Measurements from ENCODE around the gene PLCG1. TPM values are rescaled to one million over a fixed set of nuclear protein-coding genes. Genes with fewer than 3 reads are reported as not detected.
A peak's percentile ranks its signal among the peaks of the same experiment; 100 is the strongest.

Gene PLCG1
- total RNA-seq, 1 experiment from 2014 or later = 64.1 TPM

DNA sequence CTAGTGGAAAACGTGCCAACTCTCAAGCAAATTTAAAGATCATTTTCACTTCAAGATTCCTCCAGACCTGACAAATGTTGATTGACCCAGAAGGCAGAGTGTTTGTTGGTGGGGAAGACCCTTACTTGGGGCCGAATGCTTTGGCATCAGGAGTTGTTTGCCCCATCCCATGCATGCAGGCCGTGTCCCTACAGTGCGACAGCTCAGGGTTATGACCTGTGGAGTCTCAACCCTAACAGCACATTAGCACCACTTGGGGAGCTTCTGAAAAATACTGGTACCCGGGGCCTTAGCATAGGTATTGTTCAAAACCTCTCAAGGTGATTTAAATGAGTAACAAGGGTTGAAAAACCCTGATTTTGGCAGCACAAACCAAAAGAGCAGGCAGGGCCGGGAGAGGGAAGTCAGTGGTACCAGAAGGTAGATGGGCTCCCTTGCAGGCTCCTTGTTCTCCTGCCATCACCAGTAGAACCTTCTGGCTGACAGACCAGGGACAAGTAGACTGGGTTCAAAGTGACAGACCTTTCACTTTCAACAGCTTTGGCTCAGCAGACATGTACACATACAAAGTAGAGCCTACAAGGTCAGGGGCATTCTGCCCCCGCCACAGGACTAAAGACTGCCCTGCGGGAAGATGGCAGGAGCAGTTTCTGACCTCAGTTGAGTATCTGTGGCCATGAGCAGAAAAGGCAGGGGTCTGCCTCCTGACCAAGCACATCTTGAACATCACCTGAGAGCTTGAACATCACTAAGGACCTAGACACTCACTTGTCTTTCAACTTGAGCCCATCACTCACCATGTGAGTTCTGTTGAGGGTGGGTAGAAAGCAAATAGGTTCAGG is 39.6 kb downstream of the PLCG1 start:
- no peaks in the 10 kb centered on the region for H3F3A ChIP-seq (ENCODE audit: insufficient read depth, low read depth)
- H3K36me3 ChIP-seq (ENCODE audit: low read depth) = 0 out of 2 replicates have a peak, but pooled peaks cover 6% of the 10 kb centered on the region

DNA sequence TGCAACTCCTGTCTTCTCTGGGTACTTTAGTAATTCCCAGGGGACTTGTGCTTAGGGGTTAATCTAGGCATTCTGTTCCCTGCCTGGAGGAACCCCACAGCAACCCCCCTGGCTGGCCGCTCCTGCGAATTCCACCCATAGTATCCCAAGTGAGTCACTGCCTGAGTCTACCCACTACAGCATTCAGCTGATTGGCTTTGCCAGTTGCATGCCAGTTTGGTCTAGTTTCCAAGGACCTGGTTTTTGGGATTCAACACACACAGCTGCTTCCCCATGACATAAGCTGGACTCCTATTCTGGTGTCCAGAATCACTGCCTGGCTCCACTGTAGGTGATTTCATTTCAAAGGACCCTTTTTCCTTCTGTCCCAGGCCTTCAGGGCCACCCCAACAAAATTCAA is 40.3 kb downstream of the PLCG1 start:
- CTCF ChIA-PET = interaction anchor here (1.5 kb wide), 1 partner anchor 163 kb away, joined by 7 read pairs; the partner anchor contains the start of gene LPIN3
- TF ChIP-seq EZH2 (IDR thresholded peaks at IDR 0.05; ENCODE audit: low read depth) = no peak
- TF ChIP-seq, protein P1, sequence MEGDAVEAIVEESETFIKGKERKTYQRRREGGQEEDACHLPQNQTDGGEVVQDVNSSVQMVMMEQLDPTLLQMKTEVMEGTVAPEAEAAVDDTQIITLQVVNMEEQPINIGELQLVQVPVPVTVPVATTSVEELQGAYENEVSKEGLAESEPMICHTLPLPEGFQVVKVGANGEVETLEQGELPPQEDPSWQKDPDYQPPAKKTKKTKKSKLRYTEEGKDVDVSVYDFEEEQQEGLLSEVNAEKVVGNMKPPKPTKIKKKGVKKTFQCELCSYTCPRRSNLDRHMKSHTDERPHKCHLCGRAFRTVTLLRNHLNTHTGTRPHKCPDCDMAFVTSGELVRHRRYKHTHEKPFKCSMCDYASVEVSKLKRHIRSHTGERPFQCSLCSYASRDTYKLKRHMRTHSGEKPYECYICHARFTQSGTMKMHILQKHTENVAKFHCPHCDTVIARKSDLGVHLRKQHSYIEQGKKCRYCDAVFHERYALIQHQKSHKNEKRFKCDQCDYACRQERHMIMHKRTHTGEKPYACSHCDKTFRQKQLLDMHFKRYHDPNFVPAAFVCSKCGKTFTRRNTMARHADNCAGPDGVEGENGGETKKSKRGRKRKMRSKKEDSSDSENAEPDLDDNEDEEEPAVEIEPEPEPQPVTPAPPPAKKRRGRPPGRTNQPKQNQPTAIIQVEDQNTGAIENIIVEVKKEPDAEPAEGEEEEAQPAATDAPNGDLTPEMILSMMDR (conservative IDR thresholded peaks at IDR 0.05) = no peak
- Histone ChIP-seq H3F3A (ENCODE audit: insufficient read depth, low read depth) (no peaks in the 10 kb centered on the region), H3K4me1 (replicated peaks; ENCODE audit: insufficient read depth) (peaks cover 11% of the 10 kb centered on the region), H3K4me2 (no peak overlapping the region), H3K36me3 (ENCODE audit: low read depth) (0 out of 2 replicates have a peak, but pooled peaks cover 6% of the 10 kb centered on the region), H3K27ac (no peak overlapping the region), H4K20me1 (ENCODE audit: insufficient read depth) (no peaks in the 10 kb centered on the region), H2AFZ (no peak overlapping the region), H3K9me2 (ENCODE audit: insufficient read depth) (no peaks in the 10 kb centered on the region), H3K79me2 (ENCODE audit: low read depth) (no peaks in the 10 kb centered on the region), H3K9me3 (ENCODE audit: insufficient read depth, low read depth) (no peaks in the 10 kb centered on the region), H3K27me3 (ENCODE audit: insufficient read depth, low read depth) (no peaks in the 10 kb centered on the region), H3K4me3 (no peak overlapping the region)
- intact Hi-C loops (cut with micrococcal nuclease; ENCODE audit: unreplicated experiment) = loop anchor here (10.0 kb wide), 1 partner anchor 227 kb away; no protein-coding TSS in a partner anchor
- no TSS peak for BruUV-seq (replicated peaks)
- peak; percentile 58 to 65 for DNase-seq
- POLR2A ChIA-PET (ENCODE audit: unreplicated experiment) = interaction anchor here (0.6 kb wide), 1 partner anchor 152 kb away, joined by 3 read pairs; no protein-coding TSS in a partner anchor

More for the DNA sequence above, 39.6 kb downstream of the PLCG1 start:
- no peak overlapping the region for H2AFZ ChIP-seq
- POLR2A ChIA-PET (ENCODE audit: unreplicated experiment) = no interaction called here
- intact Hi-C loops (cut with micrococcal nuclease; ENCODE audit: unreplicated experiment) = loop anchor here (10.0 kb wide), 1 partner anchor 228 kb away; no protein-coding TSS in a partner anchor
- H4K20me1 ChIP-seq (ENCODE audit: insufficient read depth) = no peaks in the 10 kb centered on the region
- H3K79me2 ChIP-seq (ENCODE audit: low read depth) = no peaks in the 10 kb centered on the region
- no peaks in the 10 kb centered on the region for H3K27me3 ChIP-seq (ENCODE audit: insufficient read depth, low read depth)
- H3K4me3 ChIP-seq = no peak overlapping the region
- CTCF ChIA-PET = interaction anchor here (1.5 kb wide), 1 partner anchor 164 kb away, joined by 7 read pairs; the partner anchor contains the start of gene LPIN3
- H3K9me2 ChIP-seq (ENCODE audit: insufficient read depth) = no peaks in the 10 kb centered on the region
- H3K9me3 ChIP-seq (ENCODE audit: insufficient read depth, low read depth) = no peaks in the 10 kb centered on the region
- TF ChIP-seq, protein P1 (conservative IDR thresholded peaks at IDR 0.05) = no peak
- no peak for TF ChIP-seq EZH2 (IDR thresholded peaks at IDR 0.05; ENCODE audit: low read depth)
- DNase-seq = no peak
- no peak overlapping the region for H3K27ac ChIP-seq
- BruUV-seq (replicated peaks) = no TSS peak
- peaks cover 11% of the 10 kb centered on the region for H3K4me1 ChIP-seq (replicated peaks; ENCODE audit: insufficient read depth)
- H3K4me2 ChIP-seq = no peak overlapping the region

DNA sequence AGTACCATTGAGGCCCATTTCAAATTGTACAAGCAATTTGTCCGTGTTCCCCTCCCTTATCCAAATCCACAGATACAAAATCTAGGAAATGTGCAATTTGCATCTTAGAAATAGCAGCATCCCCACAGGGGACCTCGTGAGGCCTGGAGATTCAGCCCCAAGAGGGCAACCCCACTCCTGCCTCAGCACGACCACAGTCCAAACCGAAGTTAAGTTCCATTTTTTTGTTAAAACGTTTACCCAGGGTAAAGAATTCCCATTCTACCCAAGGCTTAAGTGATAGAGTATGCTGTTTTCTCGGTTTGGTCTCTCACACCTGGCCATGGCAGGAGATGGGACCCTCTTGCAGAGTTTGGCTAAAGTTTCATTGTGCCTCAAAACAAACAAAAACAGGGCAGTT is 41.2 kb downstream of the PLCG1 start:
- no peak for DNase-seq
- Histone ChIP-seq H3K27me3 (ENCODE audit: insufficient read depth, low read depth) (no peaks in the 10 kb centered on the region), H3K27ac (no peak overlapping the region), H3K4me1 (replicated peaks; ENCODE audit: insufficient read depth) (peaks cover 11% of the 10 kb centered on the region), H3F3A (ENCODE audit: insufficient read depth, low read depth) (no peaks in the 10 kb centered on the region), H4K20me1 (ENCODE audit: insufficient read depth) (no peaks in the 10 kb centered on the region), H3K36me3 (ENCODE audit: low read depth) (0 out of 2 replicates have a peak, but pooled peaks cover 6% of the 10 kb centered on the region), H3K79me2 (ENCODE audit: low read depth) (no peaks in the 10 kb centered on the region), H2AFZ (no peak overlapping the region), H3K9me2 (ENCODE audit: insufficient read depth) (no peaks in the 10 kb centered on the region), H3K4me2 (no peak overlapping the region), H3K4me3 (no peak overlapping the region), H3K9me3 (ENCODE audit: insufficient read depth, low read depth) (no peaks in the 10 kb centered on the region)
- BruUV-seq (replicated peaks) = no TSS peak
- POLR2A ChIA-PET (ENCODE audit: unreplicated experiment) = interaction anchor here (0.6 kb wide), 1 partner anchor 151 kb away, joined by 3 read pairs; no protein-coding TSS in a partner anchor
- intact Hi-C loops (cut with micrococcal nuclease; ENCODE audit: unreplicated experiment) = loop anchor here (10.0 kb wide), 1 partner anchor 226 kb away; no protein-coding TSS in a partner anchor
- CTCF ChIA-PET = interaction anchor here (1.5 kb wide), 1 partner anchor 162 kb away, joined by 7 read pairs; the partner anchor contains the start of gene LPIN3
- no peak for TF ChIP-seq EZH2 (IDR thresholded peaks at IDR 0.05; ENCODE audit: low read depth)
- TF ChIP-seq, protein P1 (conservative IDR thresholded peaks at IDR 0.05) = no peak
